Activated CD8-positive, alpha-beta memory T cell treated with anti-CD3 and anti-CD28 coated beads, Interleukin-2, amount 50 U/mL, for 48 hours (primary cell): ENCODE results near the gene MAML3.

Experiments used
- DNase-seq: peaks from one replicate; pipeline ENCODE4 v3.0.0-alpha.2; 2020

Gene MAML3

DNA sequence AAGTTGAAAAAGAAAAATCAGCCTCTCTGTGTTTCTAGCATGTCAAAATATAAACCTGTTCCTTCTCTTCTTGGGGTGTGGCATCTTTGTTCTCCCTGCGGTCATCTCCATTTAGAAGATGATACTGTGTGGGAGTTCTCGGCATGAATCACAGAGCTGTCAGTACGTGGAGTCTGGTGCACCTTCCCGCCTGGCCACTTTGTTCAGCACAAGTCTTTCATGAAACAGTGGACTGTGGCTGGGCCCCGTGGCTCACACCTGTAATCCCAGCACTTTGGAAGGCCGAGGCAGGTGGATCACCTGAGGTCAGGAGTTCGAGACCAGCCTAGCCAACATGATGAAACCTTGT lies 166.5 kb downstream of the MAML3 start:
- no peak for DNase-seq

DNA sequence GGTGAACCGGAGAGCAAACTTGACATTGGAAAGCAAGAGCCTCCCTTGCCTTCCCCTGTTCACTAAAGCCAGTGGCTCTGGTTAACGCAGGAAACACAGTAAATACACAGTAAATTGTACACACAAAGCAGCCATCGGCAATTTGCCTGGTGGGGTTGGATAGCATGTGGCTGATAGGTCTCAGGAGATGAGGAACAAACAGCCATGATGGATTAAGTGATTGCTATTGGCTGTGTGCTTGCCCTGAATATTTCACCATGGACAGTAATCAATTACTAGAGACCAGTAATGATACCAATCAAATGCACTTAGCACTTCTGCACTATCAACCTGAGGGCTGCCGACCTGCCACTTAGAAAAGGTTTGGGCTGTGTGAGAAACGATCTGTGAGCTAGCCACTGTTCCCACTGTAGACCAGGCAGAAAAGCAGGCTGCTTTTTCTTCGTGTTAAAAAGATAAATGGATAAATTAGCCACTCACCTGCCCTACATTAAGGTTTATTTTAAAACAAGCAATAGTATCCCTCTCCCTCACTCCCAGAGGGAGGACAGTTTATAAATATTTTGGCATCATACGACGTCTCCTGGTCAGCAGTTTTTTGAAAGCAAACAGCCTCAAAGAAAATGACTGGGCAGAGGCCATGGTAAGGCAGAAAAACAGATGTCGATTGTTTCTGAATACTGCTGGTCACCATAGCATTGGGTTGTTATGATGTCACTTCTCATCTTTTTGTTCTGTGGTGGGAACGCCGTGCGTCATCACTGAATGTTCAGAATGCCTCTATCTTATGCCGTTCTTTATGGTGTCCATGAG lies 167.1 kb downstream of the MAML3 start:
- no peak for DNase-seq

DNA sequence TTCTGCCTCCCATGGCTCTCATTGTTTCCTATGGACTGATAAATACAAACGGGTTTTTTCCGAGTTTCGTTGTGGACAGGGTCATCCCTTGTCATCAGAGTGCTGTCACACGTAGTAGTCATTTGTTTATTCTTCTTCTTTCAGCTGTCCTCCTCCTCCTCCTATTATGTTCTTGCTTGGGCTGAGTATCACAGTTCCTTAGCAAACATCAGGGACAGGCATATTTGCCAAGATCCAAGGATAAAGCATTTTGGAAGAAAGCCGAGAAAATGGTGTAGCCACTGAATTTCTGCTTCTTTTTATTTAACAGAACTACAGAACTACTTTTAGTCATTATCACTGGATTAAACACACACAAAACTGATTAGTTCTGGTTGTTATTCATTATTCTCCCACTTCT lies 167.9 kb downstream of the MAML3 start:
- no peak for DNase-seq

DNA sequence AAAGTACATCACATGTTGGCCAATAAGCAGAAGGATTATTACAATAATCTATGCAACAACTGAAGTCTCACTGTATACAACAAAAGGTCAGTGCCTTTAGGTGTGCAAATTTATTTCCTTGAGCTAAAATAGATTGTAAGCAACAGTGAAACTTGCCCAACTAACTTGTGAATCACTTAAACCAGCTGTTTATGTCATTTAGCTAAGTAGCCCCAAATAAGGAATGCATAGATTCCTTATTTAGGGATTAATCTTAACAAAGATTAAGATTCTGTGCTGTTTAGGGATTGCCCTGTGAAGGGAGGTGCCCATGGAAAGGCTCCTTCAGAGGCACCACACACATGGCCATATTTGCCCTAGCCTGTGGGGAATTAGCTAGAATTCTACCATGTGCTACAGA lies 168.6 kb downstream of the MAML3 start:
- DNase-seq = no peak

DNA sequence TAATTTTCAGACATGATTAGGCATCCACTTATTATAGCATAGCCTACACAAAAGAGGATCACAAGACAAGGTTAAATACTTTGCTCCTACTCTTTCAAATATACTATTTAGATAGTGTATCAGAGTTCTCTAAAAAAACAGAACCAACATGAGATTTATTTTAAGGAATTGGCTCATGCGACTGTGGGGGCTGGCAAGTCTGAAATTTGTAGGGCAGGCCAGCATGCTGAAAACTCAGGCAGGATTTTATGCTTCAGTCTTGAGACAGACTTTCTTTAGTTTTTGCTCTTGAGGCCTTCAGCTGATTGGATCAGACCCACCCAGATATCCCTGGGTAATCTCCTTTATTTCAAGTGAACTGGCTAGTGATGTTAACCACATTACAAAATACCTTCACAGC lies 169.5 kb downstream of the MAML3 start:
- no peak for DNase-seq

DNA sequence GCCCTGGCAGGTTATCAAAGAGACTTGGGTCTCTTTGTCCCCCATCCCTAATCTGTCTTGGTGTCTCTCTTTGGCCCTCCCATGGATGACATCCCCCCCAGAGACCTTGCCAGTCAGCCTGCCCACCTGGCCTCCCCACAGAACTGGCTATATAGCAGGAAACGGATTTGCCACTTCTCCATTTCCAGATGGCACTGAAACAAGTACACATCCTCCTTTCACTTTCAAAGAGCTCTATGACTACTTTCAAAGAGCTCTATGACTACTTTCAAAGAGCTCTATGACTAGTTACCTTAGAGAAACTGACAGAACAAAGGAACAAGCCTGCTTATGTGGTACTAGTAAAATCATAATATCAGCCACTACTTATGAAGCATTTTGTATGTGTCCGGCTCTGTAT lies 175.3 kb downstream of the MAML3 start:
- DNase-seq = no peak

DNA sequence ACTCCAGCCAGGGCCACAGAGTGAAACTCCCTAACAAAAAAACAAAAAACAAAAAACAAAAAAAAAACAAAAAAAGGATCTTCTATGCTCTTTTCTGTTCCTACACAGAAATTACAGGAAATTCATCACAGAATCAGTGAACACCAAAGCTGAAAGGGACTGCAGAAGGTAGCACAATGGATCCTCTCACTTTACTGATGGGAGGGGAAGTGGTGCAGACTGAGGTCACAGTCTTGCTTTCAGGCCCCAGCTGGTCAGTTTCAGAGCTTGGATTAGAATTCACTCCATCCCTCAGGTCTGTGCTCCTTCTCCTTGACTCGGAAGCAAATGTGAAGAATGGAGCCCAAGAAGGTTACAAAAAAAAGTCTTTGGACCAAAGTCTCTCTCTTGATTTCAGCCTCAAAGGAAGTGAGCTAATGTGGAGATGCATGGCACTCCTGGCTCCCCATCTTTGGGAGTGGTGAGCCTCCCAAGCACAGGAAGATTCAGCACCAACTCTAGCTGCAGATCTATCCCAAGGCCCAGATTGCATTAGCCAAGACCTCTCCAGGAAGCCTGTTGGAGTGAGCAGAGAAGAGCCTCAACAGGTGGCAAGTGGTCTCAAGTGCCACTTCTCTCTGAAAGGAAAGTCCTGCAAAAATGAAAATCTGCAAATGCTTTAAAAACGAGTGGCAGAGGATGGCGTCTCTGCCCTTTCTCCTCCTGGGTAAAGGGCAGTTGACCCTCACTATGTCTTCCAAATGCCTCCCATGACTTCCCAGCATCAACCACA lies 176.0 kb downstream of the MAML3 start:
- DNase-seq = no peak

DNA sequence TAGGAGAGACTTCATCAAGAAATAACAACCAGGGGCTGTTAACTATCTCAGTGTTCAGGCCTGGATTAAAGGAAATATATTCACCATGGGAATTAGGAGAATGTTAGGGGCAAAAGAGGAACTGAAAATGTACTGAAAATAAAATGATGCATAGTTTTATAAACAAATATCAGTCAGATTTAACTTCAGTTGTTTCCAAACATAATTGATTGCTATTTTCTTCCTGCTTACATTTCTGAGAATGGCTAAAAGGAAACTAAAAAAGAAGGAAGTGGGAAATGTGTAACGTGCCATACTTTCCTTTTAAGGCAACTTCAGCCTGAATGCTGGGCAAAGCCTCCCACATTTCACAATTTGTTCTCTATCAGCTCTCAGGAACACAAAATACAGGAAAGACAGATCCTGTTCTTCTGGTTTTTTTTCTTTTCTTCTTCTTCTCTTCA lies 178.1 kb downstream of the MAML3 start:
- DNase-seq = no peak

DNA sequence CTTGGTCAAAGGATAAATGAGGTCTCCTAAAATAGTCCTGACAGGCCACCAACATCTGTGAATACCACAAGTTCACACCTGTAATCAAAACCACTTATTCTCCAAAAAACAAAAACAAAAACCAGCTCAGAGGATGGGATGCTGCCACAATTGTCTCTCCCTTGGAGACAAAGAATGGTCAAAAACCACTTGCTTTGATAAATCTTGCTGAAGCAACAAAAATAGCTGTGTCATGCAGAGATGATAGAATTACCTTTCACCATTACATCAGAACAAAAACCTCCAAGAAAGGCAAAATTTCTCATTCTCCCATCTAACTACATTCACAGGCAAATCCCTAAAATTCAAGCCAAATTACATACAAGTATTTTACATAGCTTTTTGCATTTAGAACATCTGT lies 180.4 kb downstream of the MAML3 start:
- no peak for DNase-seq

DNA sequence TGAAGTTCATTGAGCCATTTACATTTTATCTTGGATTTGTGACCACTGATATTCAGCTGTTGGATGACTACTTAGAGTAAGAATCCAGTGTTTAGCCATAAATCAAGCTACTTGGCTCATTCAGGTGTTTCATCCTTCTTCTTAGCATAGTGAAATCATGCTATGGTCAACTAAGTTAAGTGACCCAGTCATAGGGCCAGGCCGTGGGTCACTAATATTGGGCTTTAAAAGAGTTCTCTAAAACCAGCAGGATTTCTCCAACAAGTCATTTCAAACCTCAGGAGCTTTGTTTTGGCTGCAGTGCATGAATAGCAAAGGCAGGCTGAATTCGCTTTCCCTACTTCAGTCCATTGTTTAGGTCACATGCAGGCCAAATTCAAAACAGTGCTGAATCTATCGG lies 181.0 kb downstream of the MAML3 start:
- no peak for DNase-seq

DNA sequence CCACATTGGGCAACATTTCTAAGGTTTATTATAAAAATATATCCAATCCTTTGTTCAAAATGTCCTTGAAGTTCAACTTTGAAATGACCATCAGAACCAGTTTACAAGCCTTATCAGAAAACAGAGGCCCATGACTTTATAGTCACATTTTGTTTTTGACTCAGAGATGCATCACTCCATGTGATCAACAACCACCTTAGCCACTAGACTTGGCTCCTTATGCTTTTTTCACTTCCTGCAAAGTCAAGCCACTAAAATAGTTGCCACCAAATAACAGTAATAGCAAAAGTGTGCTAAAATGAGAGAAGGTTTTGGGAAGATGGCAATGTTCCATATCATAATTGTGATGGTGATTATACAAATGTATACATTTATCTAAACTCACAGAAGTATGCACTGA lies 181.7 kb downstream of the MAML3 start:
- DNase-seq = no peak

DNA sequence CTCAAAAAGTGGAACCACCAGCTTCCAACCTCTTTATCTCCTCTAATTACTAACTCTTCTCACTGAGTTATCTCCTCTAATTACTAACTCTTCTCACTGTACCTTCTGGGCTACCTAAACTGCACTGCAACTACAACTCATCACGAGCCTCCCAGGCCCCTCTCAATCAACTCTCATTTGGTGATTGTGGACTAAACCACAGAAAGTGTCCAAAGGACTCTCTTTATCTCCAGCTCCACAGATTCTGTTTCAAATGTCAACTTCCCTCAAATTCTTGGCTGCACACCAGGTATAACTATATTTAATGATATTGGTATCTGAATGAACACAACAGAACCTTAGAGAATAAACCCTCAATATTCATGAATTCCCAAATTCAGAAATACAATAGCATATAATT lies 182.9 kb downstream of the MAML3 start:
- no peak for DNase-seq

DNA sequence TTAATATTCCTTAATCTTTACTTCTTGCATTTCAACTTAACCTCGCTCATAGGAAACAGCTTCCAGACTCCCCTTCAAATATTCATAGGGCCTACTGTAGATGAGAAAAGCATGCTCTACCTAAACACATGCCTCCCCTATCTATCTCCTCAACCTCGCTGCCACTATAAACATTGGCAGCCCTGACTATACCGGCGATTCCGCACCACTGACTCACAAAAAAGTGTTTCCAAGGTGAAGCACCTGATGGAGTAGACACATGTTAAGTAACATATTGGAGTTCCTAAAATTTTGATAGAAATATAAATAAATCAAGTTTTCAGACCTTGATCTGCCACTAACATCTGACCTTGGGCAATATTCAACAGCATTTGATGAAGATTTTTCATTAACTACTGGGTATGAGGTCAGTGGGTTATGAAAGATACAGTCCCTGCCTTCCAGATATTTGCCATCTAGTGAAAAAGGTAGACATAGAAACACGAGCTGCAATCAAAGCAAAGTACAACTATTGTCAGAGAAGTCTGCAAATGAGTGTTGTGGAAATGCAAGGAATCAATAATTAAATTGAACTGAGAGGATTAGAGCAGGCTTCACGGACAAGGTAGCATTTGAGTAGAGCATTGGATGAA lies 184.2 kb downstream of the MAML3 start:
- DNase-seq = no peak

DNA sequence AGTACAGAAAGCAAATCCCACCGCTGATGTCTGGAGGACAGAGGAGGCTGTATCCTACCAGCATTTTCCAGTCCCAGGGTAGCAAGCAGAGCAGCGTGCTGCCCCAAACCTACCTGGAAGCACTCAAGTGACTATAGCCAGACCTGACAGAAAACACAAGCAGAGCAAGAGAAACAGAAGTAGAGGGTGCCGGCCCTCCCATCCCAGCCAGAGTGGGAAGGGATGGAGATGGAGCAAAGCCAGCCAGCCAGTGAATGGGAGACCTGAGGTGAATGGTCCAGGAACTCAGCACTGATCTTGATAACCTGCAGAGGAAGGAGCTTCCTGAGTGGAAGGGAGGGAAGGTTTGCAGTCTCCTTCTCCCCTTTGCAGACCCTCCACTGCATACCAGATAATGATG lies 185.2 kb downstream of the MAML3 start:
- no peak for DNase-seq

DNA sequence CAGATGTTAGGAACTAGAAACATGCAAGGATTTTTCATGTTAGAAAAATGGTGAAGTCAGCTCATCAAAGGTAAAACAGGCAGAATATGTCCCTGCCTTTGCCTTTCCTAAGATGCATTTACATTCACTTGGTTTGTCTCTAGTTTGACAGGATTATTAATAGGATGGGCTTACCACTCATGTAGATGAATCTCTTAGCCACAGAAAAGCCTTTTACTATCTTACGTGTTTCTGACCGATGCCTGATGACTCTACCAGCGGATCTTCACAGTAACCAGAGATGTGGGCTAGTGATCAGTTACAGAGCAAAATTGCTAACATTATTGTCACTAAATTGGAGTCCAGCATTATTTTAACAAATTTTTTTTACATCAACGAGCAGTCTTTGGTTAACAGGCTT lies 187.6 kb downstream of the MAML3 start:
- DNase-seq = no peak

DNA sequence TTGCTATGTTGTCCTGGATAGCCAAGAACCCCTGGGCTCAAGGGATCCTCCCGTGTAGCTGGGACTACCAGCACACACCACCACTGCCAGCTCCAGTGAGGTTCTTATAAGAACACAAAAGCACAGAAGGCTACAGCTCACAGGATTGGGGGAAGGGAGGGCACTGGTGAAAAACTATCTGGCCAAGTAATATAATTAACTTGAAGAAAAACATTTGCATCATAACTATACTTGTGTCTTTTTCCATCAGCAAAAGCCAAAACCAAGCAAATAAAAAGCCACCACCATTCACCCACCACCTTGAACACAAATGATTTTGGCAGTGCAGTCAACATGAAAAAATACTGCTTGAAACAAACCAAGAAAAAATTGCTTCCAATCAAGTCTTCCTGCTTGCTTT lies 188.2 kb downstream of the MAML3 start:
- DNase-seq = no peak

DNA sequence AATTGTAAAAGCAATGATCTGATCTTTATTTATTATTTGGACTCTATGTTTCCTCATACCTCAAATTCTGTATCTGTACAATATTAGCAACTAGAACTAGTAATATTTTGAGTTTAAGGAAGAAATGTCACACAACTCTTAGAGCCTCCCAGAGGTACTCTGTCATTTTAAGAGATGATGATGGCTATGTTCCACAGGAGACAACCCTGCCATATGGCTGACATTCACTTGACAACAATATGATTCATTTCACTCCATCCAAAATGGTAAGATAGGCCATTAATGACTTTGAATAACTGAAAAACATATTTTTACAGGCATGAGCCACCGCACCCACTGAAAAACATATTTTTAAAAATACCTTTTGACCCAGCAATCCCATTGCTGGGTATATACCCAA lies 190.3 kb downstream of the MAML3 start:
- DNase-seq = no peak

DNA sequence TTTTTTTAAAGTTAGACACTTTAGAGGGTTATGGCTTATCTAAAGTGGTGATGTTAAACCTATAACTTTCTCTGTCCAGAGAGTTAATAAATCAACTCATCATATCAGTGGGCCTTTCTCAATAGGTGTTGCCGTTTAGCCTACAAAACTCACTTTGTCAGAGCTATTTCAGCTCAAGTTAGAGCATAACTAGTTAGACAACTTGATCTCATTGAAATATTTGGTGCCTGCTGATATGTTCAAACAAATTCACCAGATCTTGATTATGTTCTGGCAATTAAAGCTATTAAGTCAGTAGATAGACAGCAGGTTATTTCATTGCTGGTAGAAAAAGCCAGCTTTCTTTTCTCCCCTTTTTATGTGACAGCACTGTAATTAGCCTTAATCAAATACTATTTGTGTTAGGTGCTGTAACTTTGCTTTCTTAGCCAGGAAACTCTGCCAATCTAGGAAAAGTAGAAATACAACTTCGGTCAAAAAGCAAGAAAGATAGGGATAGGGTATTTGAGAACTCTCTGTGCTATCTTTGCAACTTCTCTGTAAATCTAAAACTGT lies 191.8 kb downstream of the MAML3 start:
- no peak for DNase-seq

DNA sequence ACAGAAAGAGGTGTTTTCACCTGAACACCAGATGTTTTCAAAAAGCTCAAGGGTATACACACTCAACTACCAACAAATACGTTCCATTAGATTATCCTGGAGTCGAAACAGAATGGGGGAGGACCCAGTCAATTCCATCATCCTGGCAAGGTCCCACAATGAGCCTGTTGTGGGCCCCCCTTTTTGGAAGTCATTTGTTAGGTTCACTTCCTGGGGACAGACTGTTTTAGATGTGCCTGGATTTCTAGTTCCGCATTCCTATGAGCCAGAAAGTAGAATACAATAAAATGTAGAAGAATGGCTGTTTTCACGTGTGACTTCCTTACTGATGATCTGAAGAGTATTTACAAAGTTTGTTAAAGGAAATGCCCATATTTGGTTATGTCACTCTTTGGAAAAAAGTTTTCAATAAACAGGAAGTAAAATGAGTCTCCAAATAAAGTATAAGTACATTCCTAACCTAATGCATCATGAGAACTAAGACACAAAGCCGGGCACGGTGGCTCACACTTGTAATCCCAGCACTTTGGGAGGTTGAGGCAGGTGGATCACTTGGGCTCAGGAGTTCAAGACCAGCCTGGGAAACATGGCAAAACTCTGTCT lies 192.5 kb downstream of the MAML3 start:
- DNase-seq = no peak

DNA sequence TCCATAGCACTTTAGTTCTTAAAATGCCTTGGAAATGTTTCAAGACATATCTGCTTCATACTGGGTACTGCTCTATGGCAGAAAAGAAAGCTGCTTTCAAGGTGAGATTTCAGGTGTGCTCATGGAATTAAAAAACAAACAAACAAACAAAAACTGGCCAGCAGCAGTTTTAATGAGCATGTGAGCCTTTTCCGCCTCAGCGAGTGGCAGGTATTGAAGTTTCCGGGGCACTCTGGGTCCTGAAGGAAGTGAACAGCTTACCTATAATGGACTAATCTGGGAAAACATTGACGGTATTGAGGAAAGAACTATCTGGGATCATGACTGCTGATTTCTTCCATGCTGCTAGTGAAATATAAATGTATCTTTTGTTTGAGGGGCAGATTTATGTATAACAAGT lies 194.6 kb downstream of the MAML3 start:
- DNase-seq = no peak

DNA sequence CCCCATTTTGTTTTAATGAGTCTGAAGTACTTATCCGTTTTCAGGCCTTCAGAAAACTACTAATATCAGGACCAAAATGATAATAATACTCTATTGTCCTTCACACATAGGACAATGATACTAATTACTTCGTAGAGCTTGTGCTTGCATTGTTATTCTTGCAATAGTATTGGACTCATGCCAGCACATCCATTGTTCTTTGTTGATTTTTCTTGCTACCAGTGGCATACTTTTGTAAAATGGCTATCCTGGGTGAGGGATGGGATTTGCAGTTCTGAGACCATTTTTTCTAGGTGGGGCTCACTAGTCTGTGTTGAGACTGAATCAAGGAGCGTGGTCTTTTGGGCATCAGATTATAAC lies 195.3 kb downstream of the MAML3 start:
- no peak for DNase-seq

DNA sequence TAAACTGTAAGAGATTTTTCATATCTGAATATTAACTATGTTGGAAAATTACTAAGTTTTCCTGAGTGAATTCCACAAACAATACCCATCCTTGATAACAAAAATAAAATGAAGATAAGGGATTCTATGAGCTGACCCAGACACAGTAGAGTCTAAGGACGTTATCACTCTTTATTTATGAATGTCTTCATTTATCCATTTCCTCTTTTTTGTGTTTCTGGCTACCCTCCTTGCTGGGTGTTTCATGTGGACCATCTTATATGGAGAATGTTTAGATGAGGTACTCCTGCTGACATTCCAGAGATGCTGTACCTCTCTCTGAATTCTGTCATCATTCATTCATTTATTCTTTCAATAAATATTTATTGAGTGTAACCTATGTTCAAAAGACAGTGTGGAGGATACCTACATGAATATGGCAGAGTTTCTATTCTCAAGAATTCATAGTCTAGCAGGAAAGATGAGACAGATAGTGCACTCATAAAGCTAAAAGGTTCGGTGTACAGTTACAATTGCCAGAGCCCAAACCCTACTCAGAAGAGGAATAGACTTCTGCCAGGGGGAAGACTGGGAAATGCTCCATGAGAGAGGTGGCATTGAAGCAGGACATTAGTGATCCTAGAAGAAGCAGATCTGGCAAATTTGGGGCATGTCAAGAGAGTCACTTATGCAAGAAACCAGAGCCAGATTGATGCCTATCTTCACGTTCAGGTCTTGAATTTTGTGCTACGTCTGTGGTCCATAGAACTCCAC lies 195.8 kb downstream of the MAML3 start:
- DNase-seq = no peak

DNA sequence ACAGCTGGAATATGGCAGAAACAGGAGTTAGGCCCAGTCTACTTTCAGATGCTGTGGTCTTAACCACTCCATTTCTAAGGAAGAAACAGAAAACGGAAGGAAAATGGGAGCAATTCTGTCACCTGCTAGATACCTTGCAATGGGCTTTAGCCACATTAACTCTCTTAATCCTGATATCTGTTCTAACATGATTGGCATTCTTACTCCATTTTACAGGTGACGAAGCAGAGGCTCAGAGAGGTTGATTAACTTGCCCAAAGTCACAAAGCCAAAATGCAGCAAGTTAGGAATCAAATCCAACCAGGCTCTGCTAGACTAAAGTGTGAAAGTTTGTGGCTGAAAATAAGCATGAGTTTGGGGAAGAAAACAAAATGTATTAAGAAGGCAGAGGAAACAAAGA lies 196.9 kb downstream of the MAML3 start:
- no peak for DNase-seq
